Endothelial cell of umbilical vein (primary cell): ENCODE measurements around the gene USP7. TPM values are rescaled to one million over a fixed set of nuclear protein-coding genes. Genes with fewer than 3 reads are reported as not detected.

ENCODE experiments used
- BruUV-seq: library from RNA; stranded (reverse); fragments of 400-500 nt; replicated peaks from 2 replicates; lab custom pipeline; 2021; lab: Mats Ljungman, UMichigan
- CTCF ChIA-PET: fragments of 300-600, 350-600 bp; sonication (Branson Sonifier 250); formaldehyde crosslinking; loops from one replicate; lab custom pipeline; 2021; ENCODE audit warnings: antibody characterized with exemption, inconsistent platforms; lab: Charles Lee
- POLR2A ChIA-PET: fragments of 300-600, 350-600 bp; sonication (Branson Sonifier 250); formaldehyde crosslinking; loops from one replicate; lab custom pipeline; 2021; ENCODE audit warnings: antibody characterized with exemption, inconsistent platforms; lab: Charles Lee
- DNase-seq: peaks from one replicate; pipeline ENCODE4 v3.0.0-alpha.2; 2011; ENCODE audit warnings: low read depth, low spot score
- FAIRE-seq: peaks from 2 replicates; lab custom pipeline; 2011; peaks lifted over from hg19 to GRCh38; lab: Jason Lieb, UNC
- H2AFZ ChIP-seq: 2 replicates; pipeline ENCODE4 v1.6.0; 2012; ENCODE audit warnings: low read depth, low read length, control low read depth, inconsistent platforms
- H3K27ac ChIP-seq: 2 replicates; pipeline ENCODE4 v1.5.1; 2011; ENCODE audit warnings: low read depth, mild to moderate bottlenecking, control low read depth, low read length, moderate library complexity; ENCODE audit not compliant: insufficient read depth
- H3K27me3 ChIP-seq, 2 experiments: 2 replicates each; pipeline versions ENCODE4 v1.6.0 to v1.6.1; 2011; ENCODE audit warnings: low read length in 2 of 2, mixed read lengths in 1 of 2; ENCODE audit not compliant: control insufficient read depth in 2 of 2, insufficient read depth in 2 of 2
- H3K36me3 ChIP-seq, 2 experiments: 2 replicates in 1 of 2; 3 replicates in 1 of 2; pipeline ENCODE4 v1.5.1; 2011; ENCODE audit warnings: low read length in 2 of 2, mild to moderate bottlenecking in 1 of 2, moderate library complexity in 1 of 2; ENCODE audit not compliant: control insufficient read depth in 2 of 2, insufficient read depth in 2 of 2; ENCODE audit errors: extremely low read depth in 1 of 2
- H3K4me1 ChIP-seq: 3 replicates; pipeline ENCODE4 v1.5.1; 2011; ENCODE audit warnings: mild to moderate bottlenecking, low read length; ENCODE audit not compliant: control insufficient read depth, insufficient read depth; ENCODE audit errors: extremely low read depth
- H3K4me2 ChIP-seq: 2 replicates; pipeline ENCODE4 v1.6.1; 2011; ENCODE audit warnings: low read length, control low read depth, mixed read lengths; ENCODE audit not compliant: insufficient read depth
- H3K4me3 ChIP-seq, 3 experiments: fragments of 200-600 bp in 1 of 3; sonication (generic), shearing (Covaris generic) in 1 of 3; replicated peaks in 1 of 3; 2 replicates each; pipeline ENCODE4 v1.5.1; 2011 to 2016; ENCODE audit warnings: control low read depth in 3 of 3, low read length in 3 of 3, mild to moderate bottlenecking in 2 of 3, inconsistent platforms in 1 of 3, low read depth in 1 of 3, moderate library complexity in 1 of 3; ENCODE audit not compliant: insufficient read depth in 1 of 3
- H3K79me2 ChIP-seq: 2 replicates; pipeline ENCODE4 v1.6.0; 2012; ENCODE audit warnings: low read length, inconsistent platforms; ENCODE audit not compliant: control insufficient read depth, insufficient read depth
- H3K9ac ChIP-seq: replicated peaks from 2 replicates; pipeline ENCODE3; 2011; ENCODE audit warnings: low read length, control low read depth; ENCODE audit not compliant: insufficient read depth; ENCODE audit errors: extremely low read depth
- H3K9me1 ChIP-seq: replicated peaks from 3 replicates; pipeline ENCODE4 v1.6.0; 2011; ENCODE audit warnings: mild to moderate bottlenecking, low read length; ENCODE audit not compliant: control insufficient read depth, insufficient read depth; ENCODE audit errors: extremely low read depth
- H3K9me3 ChIP-seq: replicated peaks from 2 replicates; pipeline ENCODE4 v1.5.1; 2012; ENCODE audit warnings: low read length, inconsistent platforms; ENCODE audit not compliant: control insufficient read depth, insufficient read depth
- H4K20me1 ChIP-seq: replicated peaks from 2 replicates; pipeline ENCODE3; 2011; ENCODE audit warnings: mild to moderate bottlenecking, low read length; ENCODE audit not compliant: control insufficient read depth, insufficient read depth; ENCODE audit errors: extremely low read depth
- EZH2 ChIP-seq: IDR thresholded peaks from 2 replicates; pipeline ENCODE4 v1.6.1; 2012; ENCODE audit warnings: borderline replicate concordance, low read depth, mild to moderate bottlenecking, moderate library complexity, low read length, inconsistent platforms; ENCODE audit not compliant: severe bottlenecking
- FOS ChIP-seq: IDR thresholded peaks from 2 replicates; pipeline ENCODE4 v1.6.1; 2011; ENCODE audit warnings: mild to moderate bottlenecking, low read length, moderate library complexity, borderline replicate concordance; ENCODE audit not compliant: insufficient read depth
- JUN ChIP-seq: IDR thresholded peaks from 2 replicates; pipeline ENCODE4 v1.6.1; 2011; ENCODE audit warnings: borderline replicate concordance, low read depth; ENCODE audit not compliant: insufficient read length, insufficient read depth
- MYC ChIP-seq: IDR thresholded peaks from one replicate; pipeline ENCODE4 v1.6.1; 2011; ENCODE audit warnings: mild to moderate bottlenecking, low read depth, low read length
- POLR2A ChIP-seq: IDR thresholded peaks from 2 replicates; pipeline ENCODE4 v1.6.1; 2012; ENCODE audit warnings: low read depth, mild to moderate bottlenecking, control low read depth, low read length
- POLR2AphosphoS5 ChIP-seq: IDR thresholded peaks from 2 replicates; pipeline ENCODE4 v1.6.1; 2012; ENCODE audit warnings: low read depth, mild to moderate bottlenecking, control low read depth, low read length, moderate library complexity; ENCODE audit not compliant: insufficient read depth
- dilution Hi-C: fragments of 300-500 bp; cut with MboI; formaldehyde crosslinking; loops from one replicate; pipeline ENCODE4 v1.15.0; 2019; ENCODE audit warnings: low sequenced_read_pairs; ENCODE audit not compliant: extremely low pct_ligation_motif_present
- intact Hi-C: fragments of 100-400 bp; cut with micrococcal nuclease; formaldehyde crosslinking; loops from one replicate; pipeline ENCODE4 v1.10.0; 2022
- polyA plus RNA-seq, 4 experiments: library from polyadenylated mRNA; depleted of rRNA in 3 of 4; stranded (reverse) in 3 of 4; unstranded in 1 of 4; fragments of >200 nt; gene quantifications; 2 replicates each; pipeline versions ENCODE4 v1.2.1 to v1.2.3, GENCODE V29; 2011 to 2012; ENCODE audit warnings: missing spikeins in 1 of 4
- total RNA-seq: library from RNA; stranded (reverse); gene quantifications from 2 replicates; pipeline ENCODE4 v1.2.3, GENCODE V29; 2021
- TF ChIP-seq, protein P1 (sequence below): IDR thresholded peaks from 2 replicates; pipeline ENCODE4 v1.6.1; 2011; ENCODE audit not compliant: insufficient read depth, insufficient read length
- TF ChIP-seq, protein P2 (sequence below), 2 donors: IDR thresholded peaks; 1 replicate in 1 of 2; 2 replicates in 1 of 2; pipeline ENCODE4 v1.5.1; 2011; ENCODE audit warnings: low read length in 2 of 2, mild to moderate bottlenecking in 2 of 2, moderate library complexity in 2 of 2, control low read depth in 1 of 2, inconsistent platforms in 1 of 2, low read depth in 1 of 2; ENCODE audit not compliant: insufficient read depth in 1 of 2; ENCODE audit errors: extremely low read depth in 1 of 2

The USP7 gene
- total and polyA plus RNA-seq, 2 donors (not counting 3 experiments of a cell fraction or from before 2014, with no cell fraction given) = 17.7 to 130 TPM

DNA sequence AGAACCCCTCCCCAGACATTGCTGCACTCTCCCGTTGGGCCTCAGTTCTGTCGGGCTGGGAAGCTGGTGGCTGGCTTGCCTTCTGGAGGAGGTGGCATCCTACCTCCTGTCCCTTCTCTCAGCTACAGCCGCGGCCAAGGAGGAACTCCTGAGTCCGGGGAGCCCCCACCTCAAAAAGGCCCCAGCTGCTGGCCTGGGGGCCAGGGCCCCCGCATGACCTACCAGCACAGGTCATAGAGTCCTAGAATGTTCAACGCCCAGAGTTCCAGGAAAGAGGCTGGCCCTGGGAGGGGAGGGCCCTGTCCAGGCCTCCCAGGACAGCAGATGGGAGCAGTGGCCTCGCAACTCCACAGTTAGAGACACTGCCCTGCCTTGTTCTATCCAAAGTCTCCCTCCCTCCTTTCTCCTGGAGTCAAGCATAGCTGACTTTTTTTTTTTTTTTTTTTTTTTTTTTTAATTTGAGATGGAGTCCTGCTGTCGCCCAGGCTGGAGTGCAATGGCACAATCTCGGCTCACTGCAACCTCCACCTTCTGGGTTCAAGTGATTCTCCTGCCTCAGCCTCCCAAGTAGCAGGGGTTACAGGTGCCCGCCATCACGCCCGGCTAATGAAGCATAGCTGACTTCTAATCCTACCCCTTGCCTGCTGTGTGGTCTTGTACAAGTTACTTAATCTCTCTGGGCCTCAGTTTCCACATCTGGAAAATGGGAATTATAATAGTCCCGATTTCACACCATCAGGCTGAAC, 102.0 kb downstream of the USP7 start:
- Histone ChIP-seq H3K9me1 (no peaks in the 10 kb centered on the region), H3K4me1 (peaks cover 8% of the 10 kb centered on the region), H3K9me3 (no peaks in the 10 kb centered on the region), H3K4me2 (no peak overlapping the region), H2AFZ (no peak overlapping the region), H3K27me3 (no peaks in the 10 kb centered on the region), H3K9ac (no peak overlapping the region), H4K20me1 (no peaks in the 10 kb centered on the region), H3K36me3 (peaks cover 0 to 2% of the 10 kb centered on the region in 2 experiments), H3K27ac (no peak overlapping the region), H3K79me2 (peaks cover 45% of the 10 kb centered on the region), H3K4me3 (no peak overlapping the region)
- POLR2A ChIA-PET = interaction anchor here (0.8 kb wide), 1 partner anchor 9 kb away, joined by 8 read pairs; no protein-coding TSS in a partner anchor
- dilution Hi-C loops = no loop called here
- no peak for DNase-seq
- no peak for FAIRE-seq
- CTCF ChIA-PET = interaction anchor here (0.7 kb wide), 1 partner anchor 18 kb away, joined by 3 read pairs; no protein-coding TSS in a partner anchor
- BruUV-seq = no TSS peak
- TF ChIP-seq EZH2 (no peak), FOS (no peak), POLR2AphosphoS5 (no peak), JUN (no peak), POLR2A (no peak), MYC (no peak)
- TF ChIP-seq, protein P1, sequence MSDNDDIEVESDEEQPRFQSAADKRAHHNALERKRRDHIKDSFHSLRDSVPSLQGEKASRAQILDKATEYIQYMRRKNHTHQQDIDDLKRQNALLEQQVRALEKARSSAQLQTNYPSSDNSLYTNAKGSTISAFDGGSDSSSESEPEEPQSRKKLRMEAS = no peak
- TF ChIP-seq, protein P2, sequence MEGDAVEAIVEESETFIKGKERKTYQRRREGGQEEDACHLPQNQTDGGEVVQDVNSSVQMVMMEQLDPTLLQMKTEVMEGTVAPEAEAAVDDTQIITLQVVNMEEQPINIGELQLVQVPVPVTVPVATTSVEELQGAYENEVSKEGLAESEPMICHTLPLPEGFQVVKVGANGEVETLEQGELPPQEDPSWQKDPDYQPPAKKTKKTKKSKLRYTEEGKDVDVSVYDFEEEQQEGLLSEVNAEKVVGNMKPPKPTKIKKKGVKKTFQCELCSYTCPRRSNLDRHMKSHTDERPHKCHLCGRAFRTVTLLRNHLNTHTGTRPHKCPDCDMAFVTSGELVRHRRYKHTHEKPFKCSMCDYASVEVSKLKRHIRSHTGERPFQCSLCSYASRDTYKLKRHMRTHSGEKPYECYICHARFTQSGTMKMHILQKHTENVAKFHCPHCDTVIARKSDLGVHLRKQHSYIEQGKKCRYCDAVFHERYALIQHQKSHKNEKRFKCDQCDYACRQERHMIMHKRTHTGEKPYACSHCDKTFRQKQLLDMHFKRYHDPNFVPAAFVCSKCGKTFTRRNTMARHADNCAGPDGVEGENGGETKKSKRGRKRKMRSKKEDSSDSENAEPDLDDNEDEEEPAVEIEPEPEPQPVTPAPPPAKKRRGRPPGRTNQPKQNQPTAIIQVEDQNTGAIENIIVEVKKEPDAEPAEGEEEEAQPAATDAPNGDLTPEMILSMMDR (IDR thresholded peaks at IDR 0.05; ENCODE audit: extremely low read depth in 1 of 2, insufficient read depth in 1 of 2, low read depth in 1 of 2, low read length in 2 of 2) = no peak
- intact Hi-C loops = no loop called here
